Measurements from ENCODE around the gene SPTAN1. TPM values are rescaled to one million over a fixed set of nuclear protein-coding genes. Genes with fewer than 3 reads are reported as not detected.

The SPTAN1 gene
- total RNA-seq, 1 experiment from 2014 or later = 111 TPM

DNA sequence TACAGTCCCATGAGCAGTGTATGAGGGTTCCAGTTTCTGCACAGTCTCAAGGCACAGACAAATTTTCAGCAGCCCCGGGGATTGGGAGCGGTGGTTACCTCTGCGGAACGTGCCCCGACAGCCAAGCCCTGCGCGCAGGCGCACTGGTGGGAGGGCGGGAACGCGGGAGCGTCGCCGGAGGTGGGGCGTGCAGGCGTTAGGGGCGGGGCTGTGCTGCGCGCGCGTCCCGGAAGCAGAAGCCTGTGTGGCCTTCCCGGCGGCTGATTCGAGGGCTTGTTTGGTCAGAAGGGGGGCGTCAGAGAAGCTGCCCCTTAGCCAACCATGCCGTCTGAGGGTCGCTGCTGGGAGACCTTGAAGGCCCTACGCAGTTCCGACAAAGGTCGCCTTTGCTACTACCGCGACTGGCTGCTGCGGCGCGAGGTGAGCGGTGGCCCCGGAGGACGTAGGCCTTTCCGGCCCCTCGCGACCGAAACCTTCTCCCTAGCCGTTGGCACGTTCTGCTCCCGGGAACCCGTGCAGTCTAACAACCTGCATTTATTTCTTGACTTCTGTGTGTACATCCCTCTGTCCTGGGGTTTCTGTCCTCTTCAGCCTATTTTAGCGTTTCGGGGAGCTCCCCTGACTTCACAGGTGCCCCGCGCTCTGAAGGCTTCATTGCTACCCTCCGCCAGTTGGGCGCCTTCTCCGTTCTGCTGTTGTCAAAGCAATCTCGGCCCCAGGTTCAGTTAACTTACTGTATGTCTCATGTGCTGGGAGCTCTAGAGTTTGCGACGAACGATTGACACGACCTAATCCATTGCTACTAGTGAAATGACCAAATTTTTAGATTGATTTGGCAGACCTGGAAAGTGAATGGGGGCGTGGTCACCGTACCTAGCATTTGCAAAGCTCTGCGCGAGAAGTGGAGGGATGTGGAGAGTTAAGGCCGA, 47.6 kb upstream of the SPTAN1 start, which contains the start of gene GLE1:
Gene GLE1, plus strand, starts transcription at position 235 of the 929 bp plus-strand sequence. Its CDS starts 87 bp downstream, at position 322.
- POLR2A ChIA-PET = interaction anchor here (0.8 to 1.2 kb wide), 2 partner anchors 47 to 49 kb away, joined by 3 to 5 read pairs; partner anchors contain the start of gene SPTAN1
- intact Hi-C loops (cut with micrococcal nuclease) = loop anchor here (5.0 kb wide), 1 partner anchor 48 kb away; the partner anchor contains the start of gene SPTAN1
- ATAC-seq (peak; percentile 94), DNase-seq (ENCODE audit: low read depth, low spot score) (peak; percentile 83)
- Histone ChIP-seq H3K27ac (ENCODE audit: low read depth, low read length) (peak within 1 kb of the TSS; percentile 62), H3K4me1 (ENCODE audit: control insufficient read depth in 1 of 2, insufficient read depth in 2 of 2, low read length in 2 of 2) (peaks cover 11 to 23% of the 10 kb centered on the region in 2 experiments), H3K9me2 (ENCODE audit: insufficient read depth) (no peaks in the 10 kb centered on the region), H2AFZ (ENCODE audit: low read depth, low read length, poor library complexity, severe bottlenecking) (peak within 1 kb of the TSS; percentile 54), H3K27me3 (ENCODE audit: insufficient read depth, low read length) (no peaks in the 10 kb centered on the region), H3K36me3 (ENCODE audit: control insufficient read depth in 1 of 2, insufficient read depth in 2 of 2, low read length in 2 of 2) (peaks cover 7 to 13% of the 10 kb centered on the region in 2 experiments; a peak in 2 of 4 replicates), H3K9me3 (ENCODE audit: control insufficient read depth in 1 of 2, insufficient read depth in 1 of 2, low read depth in 1 of 2, low read length in 2 of 2) (no peaks in the 10 kb centered on the region), H4K20me1 (ENCODE audit: insufficient read depth) (no peaks in the 10 kb centered on the region), H3K4me2 (ENCODE audit: low read length) (peak within 1 kb of the TSS; percentile 89), H3K79me2 (ENCODE audit: insufficient read depth, low read length) (peaks cover 24% of the 10 kb centered on the region), H3K9ac (ENCODE audit: low read length) (peak within 1 kb of the TSS; percentile 91), H3K4me3 (replicated peaks in 1 of 2; ENCODE audit: low read depth in 1 of 2, low read length in 2 of 2) (peak within 1 kb of the TSS; percentile 85 to 96)
- CTCF ChIA-PET = interaction anchor here (0.8 kb wide), 1 partner anchor 8 kb away, joined by 3 read pairs; no protein-coding TSS in a partner anchor
- TSS peak; percentile 65 for BruUV-seq (replicated peaks)
- peak; percentile 97 for TF ChIP-seq POLR2AphosphoS5 (IDR thresholded peaks at IDR 0.05; ENCODE audit: low read depth, low read length)
- no peak for TF ChIP-seq CBX3 (IDR thresholded peaks at IDR 0.05; ENCODE audit: low read depth)
- peak; percentile 26 for TF ChIP-seq YY1 (IDR thresholded peaks at IDR 0.05; ENCODE audit: extremely low read depth, insufficient replicate concordance, low read depth, low read length)
- peak; percentile 94 for TF ChIP-seq POLR2A (IDR thresholded peaks at IDR 0.05; ENCODE audit: borderline replicate concordance, extremely low read depth, insufficient read depth, insufficient read length)
- TF ChIP-seq, protein P1, sequence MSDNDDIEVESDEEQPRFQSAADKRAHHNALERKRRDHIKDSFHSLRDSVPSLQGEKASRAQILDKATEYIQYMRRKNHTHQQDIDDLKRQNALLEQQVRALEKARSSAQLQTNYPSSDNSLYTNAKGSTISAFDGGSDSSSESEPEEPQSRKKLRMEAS (IDR thresholded peaks at IDR 0.05) = peak; percentile 83
- TF ChIP-seq EGR1 (IDR thresholded peaks at IDR 0.05; ENCODE audit: low read depth) = no peak
- TF ChIP-seq SP1 (IDR thresholded peaks at IDR 0.05; ENCODE audit: low read depth) = 0 out of 2 replicates have a peak, but pooled peaks have one; percentile 3
- TF ChIP-seq ZFX (IDR thresholded peaks at IDR 0.05) = peak; percentile 89
- TF ChIP-seq SIN3A (IDR thresholded peaks at IDR 0.05; ENCODE audit: low read depth) = peak; percentile 88
- TF ChIP-seq ELF1 (IDR thresholded peaks at IDR 0.05; ENCODE audit: borderline replicate concordance, low read depth) = peak; percentile 79
- TF ChIP-seq JUND (IDR thresholded peaks at IDR 0.05) = no peak
- TF ChIP-seq, protein P2, sequence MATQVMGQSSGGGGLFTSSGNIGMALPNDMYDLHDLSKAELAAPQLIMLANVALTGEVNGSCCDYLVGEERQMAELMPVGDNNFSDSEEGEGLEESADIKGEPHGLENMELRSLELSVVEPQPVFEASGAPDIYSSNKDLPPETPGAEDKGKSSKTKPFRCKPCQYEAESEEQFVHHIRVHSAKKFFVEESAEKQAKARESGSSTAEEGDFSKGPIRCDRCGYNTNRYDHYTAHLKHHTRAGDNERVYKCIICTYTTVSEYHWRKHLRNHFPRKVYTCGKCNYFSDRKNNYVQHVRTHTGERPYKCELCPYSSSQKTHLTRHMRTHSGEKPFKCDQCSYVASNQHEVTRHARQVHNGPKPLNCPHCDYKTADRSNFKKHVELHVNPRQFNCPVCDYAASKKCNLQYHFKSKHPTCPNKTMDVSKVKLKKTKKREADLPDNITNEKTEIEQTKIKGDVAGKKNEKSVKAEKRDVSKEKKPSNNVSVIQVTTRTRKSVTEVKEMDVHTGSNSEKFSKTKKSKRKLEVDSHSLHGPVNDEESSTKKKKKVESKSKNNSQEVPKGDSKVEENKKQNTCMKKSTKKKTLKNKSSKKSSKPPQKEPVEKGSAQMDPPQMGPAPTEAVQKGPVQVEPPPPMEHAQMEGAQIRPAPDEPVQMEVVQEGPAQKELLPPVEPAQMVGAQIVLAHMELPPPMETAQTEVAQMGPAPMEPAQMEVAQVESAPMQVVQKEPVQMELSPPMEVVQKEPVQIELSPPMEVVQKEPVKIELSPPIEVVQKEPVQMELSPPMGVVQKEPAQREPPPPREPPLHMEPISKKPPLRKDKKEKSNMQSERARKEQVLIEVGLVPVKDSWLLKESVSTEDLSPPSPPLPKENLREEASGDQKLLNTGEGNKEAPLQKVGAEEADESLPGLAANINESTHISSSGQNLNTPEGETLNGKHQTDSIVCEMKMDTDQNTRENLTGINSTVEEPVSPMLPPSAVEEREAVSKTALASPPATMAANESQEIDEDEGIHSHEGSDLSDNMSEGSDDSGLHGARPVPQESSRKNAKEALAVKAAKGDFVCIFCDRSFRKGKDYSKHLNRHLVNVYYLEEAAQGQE (IDR thresholded peaks at IDR 0.05; ENCODE audit: low read depth) = no peak
- RAD21 ChIA-PET (ENCODE audit: low non-redundant PET in 1 of 2, low total read pairs in 2 of 2, uncharacterized antibody in 2 of 2, unreplicated experiment in 2 of 2) = no interaction called here
